CD14-positive monocyte (primary cell): ENCODE data around the gene STPG1. TPM values are rescaled to one million over a fixed set of nuclear protein-coding genes. Genes with fewer than 3 reads are reported as not detected.

ENCODE experiments used
- DNase-seq, 3 donors: peaks; one replicate each; pipeline ENCODE4 v3.0.0-alpha.2; 2011 to 2022
- H2AFZ ChIP-seq: 2 replicates; pipeline ENCODE4 v1.6.0; 2012; ENCODE audit warnings: mild to moderate bottlenecking, low read depth, low read length, inconsistent platforms; ENCODE audit not compliant: insufficient read depth, poor library complexity, severe bottlenecking
- H3K27ac ChIP-seq, 2 donors: 1 replicate in 1 of 2; 2 replicates in 1 of 2; pipeline ENCODE4 v1.5.1; 2012 to 2013; ENCODE audit warnings: low read length in 2 of 2, control low read depth in 1 of 2, inconsistent platforms in 1 of 2, low read depth in 1 of 2, mild to moderate bottlenecking in 1 of 2
- H3K27me3 ChIP-seq, 2 donors: one replicate each; pipeline versions ENCODE4 v1.6.0 to v1.6.1; 2011 to 2013; ENCODE audit warnings: low read length in 2 of 2; ENCODE audit not compliant: control insufficient read depth in 2 of 2, insufficient read depth in 2 of 2
- H3K36me3 ChIP-seq, 2 donors: replicated peaks in 1 of 2; 1 replicate in 1 of 2; 2 replicates in 1 of 2; pipeline versions ENCODE4 v1.5.1 to v1.6.1; 2012 to 2013; ENCODE audit warnings: low read length in 2 of 2, control low read depth in 1 of 2, inconsistent platforms in 1 of 2, mild to moderate bottlenecking in 1 of 2; ENCODE audit not compliant: insufficient read depth in 2 of 2, control insufficient read depth in 1 of 2
- H3K4me1 ChIP-seq, 2 donors: 1 replicate in 1 of 2; 2 replicates in 1 of 2; pipeline versions ENCODE4 v1.5.1 to v1.6.1; 2012 to 2013; ENCODE audit warnings: low read length in 2 of 2, control low read depth in 1 of 2, inconsistent platforms in 1 of 2, mild to moderate bottlenecking in 1 of 2, moderate library complexity in 1 of 2; ENCODE audit not compliant: insufficient read depth in 2 of 2, control insufficient read depth in 1 of 2
- H3K4me2 ChIP-seq: replicated peaks from 2 replicates; pipeline ENCODE3; 2012; ENCODE audit warnings: low read length, moderate library complexity, mild to moderate bottlenecking; ENCODE audit not compliant: poor library complexity, severe bottlenecking; ENCODE audit errors: extremely low read depth
- H3K4me3 ChIP-seq, 3 experiments: fragments of 200-600 bp in 1 of 3; sonication (generic) in 1 of 3; replicated peaks in 1 of 3; 1 replicate in 2 of 3; 2 replicates in 1 of 3; pipeline ENCODE4 v1.5.1; 2011 to 2013; ENCODE audit warnings: low read length in 3 of 3, mild to moderate bottlenecking in 3 of 3, control low read depth in 2 of 3, low read depth in 2 of 3, inconsistent platforms in 1 of 3, moderate library complexity in 1 of 3
- H3K79me2 ChIP-seq: 2 replicates; pipeline ENCODE4 v1.6.0; 2012; ENCODE audit warnings: mild to moderate bottlenecking, control low read depth, inconsistent platforms, low read length, moderate library complexity; ENCODE audit not compliant: insufficient read depth
- H3K9ac ChIP-seq: 2 replicates; pipeline ENCODE4 v1.6.0; 2017; ENCODE audit warnings: low read length, mild to moderate bottlenecking; ENCODE audit not compliant: insufficient read depth, poor library complexity, severe bottlenecking
- H3K9me3 ChIP-seq, 2 donors: replicated peaks in 1 of 2; 1 replicate in 1 of 2; 2 replicates in 1 of 2; pipeline versions ENCODE4 v1.5.1 to v1.6.1; 2012 to 2013; ENCODE audit warnings: low read length in 2 of 2, control low read depth in 1 of 2; ENCODE audit not compliant: control insufficient read depth in 1 of 2, insufficient read depth in 1 of 2
- H4K20me1 ChIP-seq: 2 replicates; pipeline ENCODE4 v1.6.0; 2012; ENCODE audit warnings: mild to moderate bottlenecking, low read length, control low read depth, moderate library complexity; ENCODE audit not compliant: insufficient read depth
- H3K27ac Mint-ChIP-seq, 7 donors: one replicate each; pipeline ENCODE4 v1.8.0; 2020; ENCODE audit warnings: mild to moderate bottlenecking in 7 of 7, mixed read lengths in 7 of 7, moderate library complexity in 6 of 7, inconsistent platforms in 2 of 7
- H3K27me3 Mint-ChIP-seq, 3 donors: one replicate each; pipeline ENCODE4 v1.8.0; 2021 to 2022; ENCODE audit warnings: low read depth in 3 of 3, mild to moderate bottlenecking in 3 of 3, mixed read lengths in 3 of 3, moderate library complexity in 3 of 3, inconsistent platforms in 1 of 3
- H3K36me3 Mint-ChIP-seq, 2 donors: one replicate each; pipeline ENCODE4 v1.8.0; 2020; ENCODE audit warnings: mixed read lengths in 2 of 2, inconsistent platforms in 1 of 2, mild to moderate bottlenecking in 1 of 2
- H3K4me1 Mint-ChIP-seq: one replicate; pipeline ENCODE4 v1.8.0; 2020; ENCODE audit warnings: mild to moderate bottlenecking, mixed read lengths
- H3K4me3 Mint-ChIP-seq, 2 donors: one replicate each; pipeline ENCODE4 v1.8.0; 2020; ENCODE audit warnings: mild to moderate bottlenecking in 2 of 2, mixed read lengths in 2 of 2, moderate library complexity in 1 of 2
- H3K9me3 Mint-ChIP-seq, 7 donors: one replicate each; pipeline ENCODE4 v1.8.0; 2020 to 2022; ENCODE audit warnings: mixed read lengths in 7 of 7, mild to moderate bottlenecking in 6 of 7, moderate library complexity in 6 of 7, inconsistent platforms in 2 of 7
- WGBS: methylation state at CpG from one replicate; pipeline ENCODE4 v1.1.5; 2013; ENCODE audit warnings: missing lambda C conversion rate; ENCODE audit not compliant: insufficient coverage; 5-methylcytosine and 5-hydroxymethylcytosine counted together
- intact Hi-C, 2 donors: fragments of 100-400 bp; cut with micrococcal nuclease; formaldehyde crosslinking; loops; one replicate each; pipeline versions ENCODE4 v1.15.0 to v1.15.1; 2023
- polyA plus RNA-seq, 3 donors: library from polyadenylated mRNA; depleted of rRNA in 1 of 3; unstranded in 2 of 3; stranded (reverse) in 1 of 3; fragments of 300-500 nt in 2 of 3; fragments of >200 nt in 1 of 3; fragmentation: Illumina TruSeq in 2 of 3; gene quantifications; 1 replicate in 2 of 3; 2 replicates in 1 of 3; pipeline ENCODE4 v1.2.3, GENCODE V29; 2012 to 2021
- TF ChIP-seq, protein P1 (sequence below): fragments of 200-600 bp; IDR thresholded peaks from one replicate; pipeline ENCODE4 v1.8.0; 2022; ENCODE audit warnings: antibody characterized with exemption, mild to moderate bottlenecking

STPG1 gene
- polyA plus RNA-seq, 3 donors: 0.57 to 0.85 (median 0.60) TPM

DNA sequence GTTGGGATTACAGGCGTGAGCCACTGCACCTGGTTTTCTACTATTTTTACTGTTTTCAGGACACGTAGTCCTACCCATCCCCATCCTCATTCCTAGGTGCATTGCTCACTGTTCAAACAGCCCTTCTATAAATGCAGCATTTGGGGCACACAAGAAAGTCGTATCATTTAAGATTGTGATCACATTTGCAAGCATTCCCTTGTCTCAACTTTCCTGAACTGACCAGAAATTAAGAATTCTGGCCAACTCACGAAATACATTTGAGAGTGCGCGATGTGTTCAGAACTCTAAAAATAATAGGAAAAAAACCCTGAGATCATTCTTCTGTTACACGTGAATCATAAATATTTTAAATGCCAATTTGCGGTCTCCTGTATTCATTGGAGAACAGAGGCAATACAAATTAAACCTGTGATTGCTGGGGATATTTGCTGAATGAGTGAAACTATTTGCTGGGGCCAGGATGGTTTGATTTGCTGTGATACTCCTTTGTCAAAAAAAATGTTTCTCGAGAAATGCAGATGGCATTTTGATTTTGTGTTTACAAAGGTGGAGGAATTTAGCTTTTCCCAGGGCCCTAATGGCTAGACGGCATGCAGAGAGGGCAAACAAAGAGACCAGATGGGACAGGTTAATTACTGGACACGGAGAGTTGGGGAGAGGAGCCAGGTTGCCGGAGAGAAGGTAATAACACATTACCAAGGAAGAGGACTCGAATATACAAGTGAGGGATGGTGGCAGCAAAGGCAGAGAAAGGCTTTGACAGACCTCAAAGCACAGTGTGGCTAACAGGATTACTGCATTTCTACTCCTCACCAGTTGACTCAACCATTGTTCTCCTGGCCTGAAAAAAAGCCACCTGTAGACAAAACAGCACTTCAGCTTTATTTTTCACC lies 38.4 kb downstream of the STPG1 start:
- Histone ChIP-seq H3K27me3 (no peaks in the 10 kb centered on the region), H3K4me3 (no peak overlapping the region), H3K36me3 (no peaks in the 10 kb centered on the region), H2AFZ (no peak overlapping the region), H4K20me1 (no peaks in the 10 kb centered on the region), H3K4me1 (no peaks in the 10 kb centered on the region), H3K79me2 (no peaks in the 10 kb centered on the region), H3K9me3 (no peaks in the 10 kb centered on the region), H3K9ac (no peak overlapping the region), H3K4me2 (no peak overlapping the region), H3K27ac (no peak overlapping the region)
- intact Hi-C loops: no loop called here
- no peak overlapping the region for H3K27ac Mint-ChIP-seq
- peaks cover 0 to 3% (median 1%) of the 10 kb centered on the region in 3 donors for H3K27me3 Mint-ChIP-seq
- H3K4me1 Mint-ChIP-seq: peaks cover under 1% of the 10 kb centered on the region
- peaks cover 0 to 2% of the 10 kb centered on the region in 2 donors for H3K36me3 Mint-ChIP-seq
- 96% methylated on average over 7 of the region's 13 CpGs for WGBS
- TF ChIP-seq, protein P1, sequence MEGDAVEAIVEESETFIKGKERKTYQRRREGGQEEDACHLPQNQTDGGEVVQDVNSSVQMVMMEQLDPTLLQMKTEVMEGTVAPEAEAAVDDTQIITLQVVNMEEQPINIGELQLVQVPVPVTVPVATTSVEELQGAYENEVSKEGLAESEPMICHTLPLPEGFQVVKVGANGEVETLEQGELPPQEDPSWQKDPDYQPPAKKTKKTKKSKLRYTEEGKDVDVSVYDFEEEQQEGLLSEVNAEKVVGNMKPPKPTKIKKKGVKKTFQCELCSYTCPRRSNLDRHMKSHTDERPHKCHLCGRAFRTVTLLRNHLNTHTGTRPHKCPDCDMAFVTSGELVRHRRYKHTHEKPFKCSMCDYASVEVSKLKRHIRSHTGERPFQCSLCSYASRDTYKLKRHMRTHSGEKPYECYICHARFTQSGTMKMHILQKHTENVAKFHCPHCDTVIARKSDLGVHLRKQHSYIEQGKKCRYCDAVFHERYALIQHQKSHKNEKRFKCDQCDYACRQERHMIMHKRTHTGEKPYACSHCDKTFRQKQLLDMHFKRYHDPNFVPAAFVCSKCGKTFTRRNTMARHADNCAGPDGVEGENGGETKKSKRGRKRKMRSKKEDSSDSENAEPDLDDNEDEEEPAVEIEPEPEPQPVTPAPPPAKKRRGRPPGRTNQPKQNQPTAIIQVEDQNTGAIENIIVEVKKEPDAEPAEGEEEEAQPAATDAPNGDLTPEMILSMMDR: no peak
- H3K4me3 Mint-ChIP-seq: no peak overlapping the region
- DNase-seq: no peak
- no peaks in the 10 kb centered on the region for H3K9me3 Mint-ChIP-seq

DNA sequence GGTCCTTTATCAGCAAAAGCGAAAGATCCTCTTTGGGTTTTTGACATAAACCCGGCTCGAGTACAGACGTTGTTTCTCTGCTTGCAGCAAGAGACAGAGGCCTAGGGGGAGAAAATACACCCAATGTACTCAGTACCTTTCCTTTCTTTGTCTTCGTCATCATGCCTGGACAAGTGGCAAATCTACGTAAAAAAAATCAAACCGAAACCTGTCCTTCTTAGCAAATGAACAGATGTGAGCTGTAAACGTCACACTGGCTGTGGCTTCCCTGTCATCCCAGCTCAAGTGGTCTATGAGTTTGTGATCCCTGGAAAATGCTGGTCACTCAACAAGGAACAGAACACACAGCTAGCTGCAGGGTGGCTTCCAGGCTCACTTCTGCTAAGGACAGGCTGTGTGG lies 39.9 kb downstream of the STPG1 start:
- Histone ChIP-seq H4K20me1 (no peaks in the 10 kb centered on the region), H3K4me3 (no peak overlapping the region), H3K79me2 (no peaks in the 10 kb centered on the region), H2AFZ (no peak overlapping the region), H3K9me3 (no peaks in the 10 kb centered on the region), H3K9ac (no peak overlapping the region), H3K27me3 (no peaks in the 10 kb centered on the region), H3K27ac (no peak overlapping the region), H3K4me2 (no peak overlapping the region), H3K36me3 (no peaks in the 10 kb centered on the region), H3K4me1 (no peaks in the 10 kb centered on the region)
- Mint-ChIP-seq H3K27me3 (peaks cover 0 to 3% (median 1%) of the 10 kb centered on the region in 3 donors), H3K4me3 (no peak overlapping the region), H3K9me3 (no peaks in the 10 kb centered on the region), H3K4me1 (no peaks in the 10 kb centered on the region), H3K36me3 (no peaks in the 10 kb centered on the region), H3K27ac (peak overlapping the region in 1 of 7 donors; percentile 22)
- WGBS: 94% methylated on average over 7 of the region's 8 CpGs
- DNase-seq: no peak
- TF ChIP-seq, protein P1: no peak
- intact Hi-C loops: no loop called here
